ENCODE measurements around the gene PRSS33. TPM values are rescaled to one million over a fixed set of nuclear protein-coding genes. Genes with fewer than 3 reads are reported as not detected.

The PRSS33 gene
- total RNA-seq, 1 donor from 2014 or later = not detected

- H3K4me1 ChIP-seq (ENCODE audit: control insufficient read depth in 3 of 3, insufficient read depth in 3 of 3, low read length in 3 of 3) = peaks cover 28 to 32% (median 30%) of the 10 kb centered on the region in 3 donors
- no peak overlapping the region for H3K27ac ChIP-seq (ENCODE audit: low read depth, low read length)
- peaks cover 95 to 100% (median 100%) of the 10 kb centered on the region in 3 donors for H3K36me3 ChIP-seq (ENCODE audit: control insufficient read depth in 3 of 3, insufficient read depth in 3 of 3, low read length in 3 of 3)
- no peak overlapping the region for H3K4me3 ChIP-seq (ENCODE audit: low read length in 3 of 3)
- H3K9ac ChIP-seq (ENCODE audit: low read depth in 1 of 3, low read length in 3 of 3) = no peak overlapping the region
- H3K27me3 ChIP-seq (ENCODE audit: control insufficient read depth in 3 of 3, insufficient read depth in 3 of 3, low read length in 3 of 3) = no peaks in the 10 kb centered on the region
- H3K9me3 ChIP-seq (ENCODE audit: control insufficient read depth in 3 of 3, low read length in 3 of 3) = no peaks in the 10 kb centered on the region
Measured at GRCh38 chr16:2765462-2766404, 21.6 kb downstream of the PRSS33 start.

- no peak overlapping the region for H3K4me3 ChIP-seq (ENCODE audit: low read length in 3 of 3)
- H3K36me3 ChIP-seq (ENCODE audit: control insufficient read depth in 3 of 3, insufficient read depth in 3 of 3, low read length in 3 of 3) = peaks cover 94 to 100% (median 100%) of the 10 kb centered on the region in 3 donors
- H3K27ac ChIP-seq (ENCODE audit: low read depth, low read length) = no peak overlapping the region
- H3K9me3 ChIP-seq (ENCODE audit: control insufficient read depth in 3 of 3, low read length in 3 of 3) = no peaks in the 10 kb centered on the region
- H3K9ac ChIP-seq (ENCODE audit: low read depth in 1 of 3, low read length in 3 of 3) = no peak overlapping the region
- H3K4me1 ChIP-seq (ENCODE audit: control insufficient read depth in 3 of 3, insufficient read depth in 3 of 3, low read length in 3 of 3) = peaks cover 24 to 29% (median 28%) of the 10 kb centered on the region in 3 donors
- no peaks in the 10 kb centered on the region for H3K27me3 ChIP-seq (ENCODE audit: control insufficient read depth in 3 of 3, insufficient read depth in 3 of 3, low read length in 3 of 3)
Measured at GRCh38 chr16:2764718-2765117, 22.6 kb downstream of the PRSS33 start.

- H3K9ac ChIP-seq (ENCODE audit: low read depth in 1 of 3, low read length in 3 of 3) = no peak overlapping the region
- H3K27me3 ChIP-seq (ENCODE audit: control insufficient read depth in 3 of 3, insufficient read depth in 3 of 3, low read length in 3 of 3) = no peaks in the 10 kb centered on the region
- H3K27ac ChIP-seq (ENCODE audit: low read depth, low read length) = no peak overlapping the region
- no peaks in the 10 kb centered on the region for H3K9me3 ChIP-seq (ENCODE audit: control insufficient read depth in 3 of 3, low read length in 3 of 3)
- no peak overlapping the region for H3K4me3 ChIP-seq (ENCODE audit: low read length in 3 of 3)
- H3K4me1 ChIP-seq (ENCODE audit: control insufficient read depth in 3 of 3, insufficient read depth in 3 of 3, low read length in 3 of 3) = peaks cover 14 to 16% (median 14%) of the 10 kb centered on the region in 3 donors
- H3K36me3 ChIP-seq (ENCODE audit: control insufficient read depth in 3 of 3, insufficient read depth in 3 of 3, low read length in 3 of 3) = peaks cover 90 to 100% (median 100%) of the 10 kb centered on the region in 3 donors
Measured at GRCh38 chr16:2763173-2763572, 24.2 kb downstream of the PRSS33 start.

GRCh38 chr16:2762711-2763110 lies 24.6 kb downstream of the PRSS33 start:
- no peak overlapping the region for H3K9ac ChIP-seq (ENCODE audit: low read depth in 1 of 3, low read length in 3 of 3)
- no peak overlapping the region for H3K27ac ChIP-seq (ENCODE audit: low read depth, low read length)

GRCh38 chr16:2761886-2762583 lies 25.3 kb downstream of the PRSS33 start:
- no peak overlapping the region for H3K27ac ChIP-seq (ENCODE audit: low read depth, low read length)
- peaks cover 10 to 12% (median 10%) of the 10 kb centered on the region in 3 donors for H3K4me1 ChIP-seq (ENCODE audit: control insufficient read depth in 3 of 3, insufficient read depth in 3 of 3, low read length in 3 of 3)
- H3K9ac ChIP-seq (ENCODE audit: low read depth in 1 of 3, low read length in 3 of 3) = no peak overlapping the region
- peaks cover 89 to 98% (median 97%) of the 10 kb centered on the region in 3 donors for H3K36me3 ChIP-seq (ENCODE audit: control insufficient read depth in 3 of 3, insufficient read depth in 3 of 3, low read length in 3 of 3)
- H3K27me3 ChIP-seq (ENCODE audit: control insufficient read depth in 3 of 3, insufficient read depth in 3 of 3, low read length in 3 of 3) = no peaks in the 10 kb centered on the region
- H3K4me3 ChIP-seq (ENCODE audit: low read length in 3 of 3) = no peak overlapping the region
- H3K9me3 ChIP-seq (ENCODE audit: control insufficient read depth in 3 of 3, low read length in 3 of 3) = no peaks in the 10 kb centered on the region

More at GRCh38 chr16:2762711-2763110, 24.6 kb downstream of the PRSS33 start:
- Histone ChIP-seq H3K27me3 (ENCODE audit: control insufficient read depth in 3 of 3, insufficient read depth in 3 of 3, low read length in 3 of 3) (no peaks in the 10 kb centered on the region), H3K4me1 (ENCODE audit: control insufficient read depth in 3 of 3, insufficient read depth in 3 of 3, low read length in 3 of 3) (peaks cover 10 to 14% (median 11%) of the 10 kb centered on the region in 3 donors), H3K9me3 (ENCODE audit: control insufficient read depth in 3 of 3, low read length in 3 of 3) (no peaks in the 10 kb centered on the region), H3K36me3 (ENCODE audit: control insufficient read depth in 3 of 3, insufficient read depth in 3 of 3, low read length in 3 of 3) (peaks cover 90 to 100% (median 99%) of the 10 kb centered on the region in 3 donors), H3K4me3 (ENCODE audit: low read length in 3 of 3) (no peak overlapping the region)

GRCh38 chr16:2761472-2761871 lies 25.9 kb downstream of the PRSS33 start:
- no peaks in the 10 kb centered on the region for H3K9me3 ChIP-seq (ENCODE audit: control insufficient read depth in 3 of 3, low read length in 3 of 3)
- H3K27me3 ChIP-seq (ENCODE audit: control insufficient read depth in 3 of 3, insufficient read depth in 3 of 3, low read length in 3 of 3) = no peaks in the 10 kb centered on the region
- H3K36me3 ChIP-seq (ENCODE audit: control insufficient read depth in 3 of 3, insufficient read depth in 3 of 3, low read length in 3 of 3) = peaks cover 84 to 95% (median 92%) of the 10 kb centered on the region in 3 donors
- H3K9ac ChIP-seq (ENCODE audit: low read depth in 1 of 3, low read length in 3 of 3) = no peak overlapping the region
- no peak overlapping the region for H3K4me3 ChIP-seq (ENCODE audit: low read length in 3 of 3)
- H3K4me1 ChIP-seq (ENCODE audit: control insufficient read depth in 3 of 3, insufficient read depth in 3 of 3, low read length in 3 of 3) = peaks cover 11 to 14% (median 12%) of the 10 kb centered on the region in 3 donors
- no peak overlapping the region for H3K27ac ChIP-seq (ENCODE audit: low read depth, low read length)

- Histone ChIP-seq H3K27me3 (ENCODE audit: control insufficient read depth in 3 of 3, insufficient read depth in 3 of 3, low read length in 3 of 3) (no peaks in the 10 kb centered on the region), H3K4me3 (ENCODE audit: low read length in 3 of 3) (no peak overlapping the region), H3K36me3 (ENCODE audit: control insufficient read depth in 3 of 3, insufficient read depth in 3 of 3, low read length in 3 of 3) (peaks cover 45 to 55% (median 55%) of the 10 kb centered on the region in 3 donors), H3K9ac (ENCODE audit: low read depth in 1 of 3, low read length in 3 of 3) (no peak overlapping the region), H3K27ac (ENCODE audit: low read depth, low read length) (peak overlapping the region; percentile 4), H3K4me1 (ENCODE audit: control insufficient read depth in 3 of 3, insufficient read depth in 3 of 3, low read length in 3 of 3) (peaks cover 37 to 40% (median 39%) of the 10 kb centered on the region in 3 donors), H3K9me3 (ENCODE audit: control insufficient read depth in 3 of 3, low read length in 3 of 3) (no peaks in the 10 kb centered on the region)
Measured at GRCh38 chr16:2757344-2757743, 30.0 kb downstream of the PRSS33 start.

- no peak overlapping the region for H3K27ac ChIP-seq (ENCODE audit: low read depth, low read length)
- H3K9me3 ChIP-seq (ENCODE audit: control insufficient read depth in 3 of 3, low read length in 3 of 3) = peaks cover 0 to under 1% (median 0%) of the 10 kb centered on the region in 3 donors
- peaks cover 42 to 49% (median 45%) of the 10 kb centered on the region in 3 donors for H3K4me1 ChIP-seq (ENCODE audit: control insufficient read depth in 3 of 3, insufficient read depth in 3 of 3, low read length in 3 of 3)
- H3K9ac ChIP-seq (ENCODE audit: low read depth in 1 of 3, low read length in 3 of 3) = peak overlapping the region in 2 of 3 donors; percentile 26 to 38
- H3K4me3 ChIP-seq (ENCODE audit: low read length in 3 of 3) = peak overlapping the region in 1 of 3 donors; percentile 11
- peaks cover 36 to 46% (median 46%) of the 10 kb centered on the region in 3 donors for H3K36me3 ChIP-seq (ENCODE audit: control insufficient read depth in 3 of 3, insufficient read depth in 3 of 3, low read length in 3 of 3)
- no peaks in the 10 kb centered on the region for H3K27me3 ChIP-seq (ENCODE audit: control insufficient read depth in 3 of 3, insufficient read depth in 3 of 3, low read length in 3 of 3)
Measured at GRCh38 chr16:2756288-2757015, 30.9 kb downstream of the PRSS33 start.

- Histone ChIP-seq H3K9me3 (ENCODE audit: control insufficient read depth in 3 of 3, low read length in 3 of 3) (peaks cover 0 to 2% (median 0%) of the 10 kb centered on the region in 3 donors), H3K36me3 (ENCODE audit: control insufficient read depth in 3 of 3, insufficient read depth in 3 of 3, low read length in 3 of 3) (peaks cover 28 to 34% (median 34%) of the 10 kb centered on the region in 3 donors), H3K9ac (ENCODE audit: low read depth in 1 of 3, low read length in 3 of 3) (peak overlapping the region; percentile 86 to 100 (median 91)), H3K4me3 (ENCODE audit: low read length in 3 of 3) (peak overlapping the region; percentile 75 to 100 (median 94)), H3K27ac (ENCODE audit: low read depth, low read length) (peak overlapping the region; percentile 99), H3K27me3 (ENCODE audit: control insufficient read depth in 3 of 3, insufficient read depth in 3 of 3, low read length in 3 of 3) (no peaks in the 10 kb centered on the region), H3K4me1 (ENCODE audit: control insufficient read depth in 3 of 3, insufficient read depth in 3 of 3, low read length in 3 of 3) (peaks cover 46 to 52% (median 48%) of the 10 kb centered on the region in 3 donors)
Measured at GRCh38 chr16:2755158-2755557, 32.2 kb downstream of the PRSS33 start.

Data from skeletal muscle tissue (tissue), 4 donors.